Measurements from ENCODE around the gene DOCK2. TPM values are rescaled to one million over a fixed set of nuclear protein-coding genes. Genes with fewer than 3 reads are reported as not detected.
A peak's percentile ranks its signal among the peaks of the same experiment; 100 is the strongest.

DOCK2 gene
- total and polyA plus RNA-seq, 2 of the 8 experiments (the other 6 are each of a cell fraction or from before 2014, with no cell fraction given): 3.9 to 5.7 TPM

- no peak overlapping the region for H4K8ac ChIP-seq (ENCODE audit: extremely low read depth, insufficient read depth, low read length)
- H3K4me1 ChIP-seq (replicated peaks in 1 of 4; ENCODE audit: control insufficient read depth in 3 of 4, insufficient read depth in 4 of 4, low read length in 3 of 4): peaks cover 10 to 30% (median 21%) of the 10 kb centered on the region in 4 experiments
- WGBS, 2 experiments (ENCODE audit: extremely low coverage in 1 of 2, insufficient coverage in 1 of 2, insufficient read length in 1 of 2, insufficient replicate concordance in 2 of 2, low coverage in 1 of 2, low lambda C conversion rate in 2 of 2, missing lambda C conversion rate in 1 of 2): 82% methylated on average over 7 of the region's 7 CpGs; no CpG with 5 or more reads in 1 of the 2 experiments
- H3K9ac ChIP-seq (replicated peaks in 1 of 4; ENCODE audit: extremely low read depth in 1 of 4, low read depth in 3 of 4, low read length in 3 of 4): no peak overlapping the region; a peak in 1 of 7 replicates
- peaks cover 2% of the 10 kb centered on the region; the same call in 1 of the 2 replicates for H3K23me2 ChIP-seq (ENCODE audit: low read depth, low read length)
- H2BK12ac ChIP-seq (ENCODE audit: low read depth, low read length): no peak overlapping the region
- no peak overlapping the region for H3K56ac ChIP-seq (replicated peaks; ENCODE audit: insufficient read length, low read depth, low read length)
- no peaks in the 10 kb centered on the region for H3K79me2 ChIP-seq (ENCODE audit: control insufficient read depth in 1 of 2, insufficient read depth in 2 of 2, low read length in 2 of 2)
- H3K27ac ChIP-seq (ENCODE audit: low read depth, low read length): no peak overlapping the region
- CTCF ChIA-PET (ENCODE audit: partially characterized antibody): interaction anchor here (1.1 to 3.2 kb wide), 6 partner anchors 11 to 282 kb away, joined by 3 to 40 read pairs (median 16); no protein-coding TSS in a partner anchor
- H3K23ac ChIP-seq (ENCODE audit: insufficient read length): no peak overlapping the region
- H3K79me1 ChIP-seq (ENCODE audit: low read depth, low read length): no peaks in the 10 kb centered on the region
- no peak overlapping the region for H3K4ac ChIP-seq (replicated peaks; ENCODE audit: insufficient read length, low read depth, low read length)
- H4K5ac ChIP-seq (ENCODE audit: insufficient read length, low read depth, low read length): no peak overlapping the region
- no peaks in the 10 kb centered on the region for H4K20me1 ChIP-seq (replicated peaks in 1 of 2; ENCODE audit: control insufficient read depth in 1 of 2, insufficient read depth in 2 of 2, low read length in 2 of 2)
- no peak overlapping the region for H4K91ac ChIP-seq (replicated peaks; ENCODE audit: insufficient read length, low read length)
- no peak overlapping the region for H3K18ac ChIP-seq (ENCODE audit: extremely low read depth, low read length)
- H3K14ac ChIP-seq (ENCODE audit: insufficient read length): no peak overlapping the region
- no peak for DNase-seq (ENCODE audit: low read depth in 1 of 2, low spot score in 2 of 2)
- H3K4me3 ChIP-seq (ENCODE audit: extremely low read depth in 1 of 4, insufficient read depth in 2 of 4, low read depth in 3 of 4, low read length in 4 of 4): no peak overlapping the region
- POLR2A ChIA-PET (ENCODE audit: partially characterized antibody): no interaction called here
- no peak overlapping the region for H2AFZ ChIP-seq (ENCODE audit: low read length)
- peak overlapping the region in 1 of 2 experiments; percentile 91; a peak in 1 of 4 replicates for H3K4me2 ChIP-seq (ENCODE audit: insufficient read depth in 1 of 2, low read depth in 2 of 2, low read length in 2 of 2)
- no peaks in the 10 kb centered on the region for H3K36me3 ChIP-seq (ENCODE audit: control insufficient read depth in 2 of 4, insufficient read depth in 4 of 4, low read length in 3 of 4)
- H3K27me3 ChIP-seq (replicated peaks in 1 of 4; ENCODE audit: control insufficient read depth in 3 of 4, extremely low read depth in 1 of 4, insufficient read depth in 3 of 4, low read length in 3 of 4): peaks cover 1 to 14% (median 12%) of the 10 kb centered on the region in 4 experiments
- no peaks in the 10 kb centered on the region for H3K9me3 ChIP-seq (ENCODE audit: insufficient read depth in 2 of 2, low read depth in 1 of 2, low read length in 1 of 2)
- no peak for FAIRE-seq
- no peak for TF ChIP-seq TAF1 (IDR thresholded peaks at IDR 0.05; ENCODE audit: low read depth, low read length)
- TF ChIP-seq, protein P1, sequence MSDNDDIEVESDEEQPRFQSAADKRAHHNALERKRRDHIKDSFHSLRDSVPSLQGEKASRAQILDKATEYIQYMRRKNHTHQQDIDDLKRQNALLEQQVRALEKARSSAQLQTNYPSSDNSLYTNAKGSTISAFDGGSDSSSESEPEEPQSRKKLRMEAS (IDR thresholded peaks at IDR 0.05): no peak
- no peak overlapping the region for H2BK5ac ChIP-seq (ENCODE audit: low read depth, low read length)
- no peak overlapping the region; the same call in 1 of the 2 replicates for H2AK5ac ChIP-seq (ENCODE audit: low read depth, low read length)
- H2BK120ac ChIP-seq (replicated peaks; ENCODE audit: low read depth, low read length): no peak overlapping the region
- peak overlapping the region; percentile 23; the same call in 1 of the 2 replicates for H2BK20ac ChIP-seq (ENCODE audit: low read length)
- no peak overlapping the region for H2BK15ac ChIP-seq (ENCODE audit: low read length)
These were observed 341.6 kb downstream of the DOCK2 start for GRCh38 chr5:169978714-169979113.
